K562 (cell line): ENCODE data around the gene HDAC9. TPM values are rescaled to one million over a fixed set of nuclear protein-coding genes. Genes with fewer than 3 reads are reported as not detected.

Source experiments
- ATAC-seq: fragments of 200-7000 bp; cut with Tn5 transposase; 3 replicates; pipeline ENCODE4 v1.9.1; 2020; ENCODE audit warnings: moderate library complexity
- BruUV-seq: library from RNA; stranded (reverse); fragments of 400-500 nt; replicated peaks from 2 replicates; lab custom pipeline; 2021; lab: Mats Ljungman, UMichigan
- CTCF ChIA-PET: fragments of 300-600 bp; formaldehyde crosslinking; extraction: SDS; loops from one replicate; lab custom pipeline; 2021; ENCODE audit warnings: low intra/inter-chr PET ratio; lab: Yijun Ruan, JAX
- POLR2A ChIA-PET: fragments of 300-600, 350-650 bp; sonication (Branson Sonifier 250); formaldehyde crosslinking; extraction: SDS; loops from one replicate; lab custom pipeline; 2021; ENCODE audit warnings: antibody characterized with exemption, inconsistent platforms; lab: Yijun Ruan, JAX
- DNase-seq, 4 experiments: peaks; one replicate each; pipeline versions ENCODE4 v3.0.0 to v3.0.0-alpha.2; 2011 to 2018; ENCODE audit warnings: low spot score in 3 of 4, mixed read lengths in 3 of 4; ENCODE audit errors: extremely low read depth in 1 of 4
- FAIRE-seq: peaks from 2 replicates; lab custom pipeline; 2011; peaks lifted over from hg19 to GRCh38; lab: Jason Lieb, UNC
- H2AFZ ChIP-seq: 2 replicates; pipeline ENCODE4 v1.6.0; 2011; ENCODE audit warnings: low read depth, low read length, control low read depth, inconsistent platforms
- H3K27ac ChIP-seq: fragments of 200-600 bp; 3 replicates; pipeline ENCODE4 v1.8.0; 2011; ENCODE audit warnings: low read depth, mild to moderate bottlenecking, control low read depth, inconsistent platforms, low read length, moderate library complexity, mixed read lengths; ENCODE audit errors: extremely low read depth
- H3K27me3 ChIP-seq, 2 experiments: fragments of 300-600 bp in 1 of 2; 2 replicates in 1 of 2; 3 replicates in 1 of 2; pipeline versions ENCODE4 v1.6.0 to v1.8.0; 2011; ENCODE audit warnings: inconsistent platforms in 2 of 2, low read length in 2 of 2, mild to moderate bottlenecking in 1 of 2, mixed read lengths in 1 of 2, moderate library complexity in 1 of 2; ENCODE audit not compliant: control insufficient read depth in 2 of 2, insufficient read depth in 2 of 2
- H3K36me3 ChIP-seq: fragments of 300-600 bp; 3 replicates; pipeline ENCODE4 v1.8.0; 2011; ENCODE audit warnings: mild to moderate bottlenecking, low read length, inconsistent platforms; ENCODE audit not compliant: control insufficient read depth, insufficient read depth
- H3K4me1 ChIP-seq, 2 experiments: fragments of 200-600 bp in 1 of 2; replicated peaks in 1 of 2; 2 replicates in 1 of 2; 3 replicates in 1 of 2; pipeline versions ENCODE4 v1.5.1 to v1.8.0; 2011; ENCODE audit warnings: inconsistent platforms in 2 of 2, low read length in 2 of 2, mild to moderate bottlenecking in 1 of 2, mixed read lengths in 1 of 2, moderate library complexity in 1 of 2; ENCODE audit not compliant: control insufficient read depth in 2 of 2, insufficient read depth in 2 of 2
- H3K4me2 ChIP-seq: 2 replicates; pipeline ENCODE4 v1.6.1; 2011; ENCODE audit warnings: low read length, control low read depth, inconsistent platforms, mixed read lengths; ENCODE audit not compliant: insufficient read depth
- H3K4me3 ChIP-seq: fragments of 200-600 bp; sonication (generic), shearing (Covaris generic); 2 replicates; pipeline ENCODE4 v1.5.1; 2016; ENCODE audit warnings: control low read depth, inconsistent platforms
- H3K79me2 ChIP-seq: fragments of 200-600 bp; 3 replicates; pipeline ENCODE4 v1.8.0; 2011; ENCODE audit warnings: low read length, inconsistent platforms; ENCODE audit not compliant: control insufficient read depth, insufficient read depth
- H3K9ac ChIP-seq, 2 experiments: 2 replicates each; pipeline versions ENCODE4 v1.6.0 to v1.6.1; 2011; ENCODE audit warnings: low read depth in 2 of 2, low read length in 2 of 2, control low read depth in 1 of 2, inconsistent platforms in 1 of 2, mild to moderate bottlenecking in 1 of 2, mixed read lengths in 1 of 2; ENCODE audit not compliant: insufficient read depth in 1 of 2
- H3K9me1 ChIP-seq: one replicate; pipeline ENCODE4 v1.6.0; 2011; ENCODE audit warnings: inconsistent platforms, mild to moderate bottlenecking, low read length, moderate library complexity; ENCODE audit not compliant: control insufficient read depth, insufficient read depth
- H3K9me3 ChIP-seq: replicated peaks from 2 replicates; pipeline ENCODE4 v1.5.1; 2011; ENCODE audit warnings: low read depth, low read length, inconsistent platforms; ENCODE audit not compliant: control insufficient read depth, insufficient read depth
- H4K20me1 ChIP-seq: replicated peaks from 2 replicates; pipeline ENCODE4 v1.6.1; 2011; ENCODE audit warnings: low read length, inconsistent platforms, mixed read lengths; ENCODE audit not compliant: control insufficient read depth, insufficient read depth
- CHD1 ChIP-seq: fragments of 200-600 bp; sonication (generic); IDR thresholded peaks from one replicate; pipeline ENCODE4 v1.6.1; 2012; ENCODE audit warnings: mild to moderate bottlenecking, moderate library complexity, low read length, inconsistent platforms
- FOSL1 ChIP-seq: fragments of 200-800 bp; sonication (Bioruptor generic); conservative IDR thresholded peaks from 2 replicates; pipeline ENCODE4 v1.6.1; 2016; ENCODE audit warnings: missing genetic modification characterization, missing compliant biosample characterization
- ILK ChIP-seq: fragments of 450-650 bp; IDR thresholded peaks from 2 replicates; pipeline ENCODE4 v1.6.1; 2016; ENCODE audit warnings: missing genetic modification characterization, low read depth, mild to moderate bottlenecking, missing compliant biosample characterization, moderate library complexity, borderline replicate concordance
- NFATC3 ChIP-seq: fragments of 450-650 bp; IDR thresholded peaks from 2 replicates; pipeline ENCODE4 v1.6.1; 2017; ENCODE audit warnings: mild to moderate bottlenecking
- POLR2H ChIP-seq: IDR thresholded peaks from 2 replicates; pipeline ENCODE4 v1.6.1; 2016; ENCODE audit warnings: missing genetic modification characterization, low read depth, mild to moderate bottlenecking, control low read depth, missing compliant biosample characterization, moderate library complexity
- SIRT6 ChIP-seq: IDR thresholded peaks from one replicate; pipeline ENCODE4 v1.6.1; 2012; ENCODE audit warnings: low read depth, mild to moderate bottlenecking, control low read depth, inconsistent platforms, low read length, moderate library complexity
- SOX6 ChIP-seq: fragments of 450-650 bp; IDR thresholded peaks from 2 replicates; pipeline ENCODE4 v1.6.1; 2014; ENCODE audit warnings: mild to moderate bottlenecking
- SRSF1 ChIP-seq: fragments of 200-400 bp; formaldehyde crosslinking; IDR thresholded peaks from 2 replicates; pipeline ENCODE4 v1.6.1; 2017; ENCODE audit warnings: mild to moderate bottlenecking, low read depth, low read length, moderate library complexity
- SRSF3 ChIP-seq: fragments of 200-400 bp; formaldehyde crosslinking; IDR thresholded peaks from 2 replicates; pipeline ENCODE4 v1.6.1; 2016; ENCODE audit warnings: mild to moderate bottlenecking, low read length, moderate library complexity; ENCODE audit not compliant: insufficient read depth
- ZBTB1 ChIP-seq: sonication (generic); formaldehyde crosslinking; IDR thresholded peaks from 2 replicates; pipeline ENCODE4 v1.8.1; 2023; ENCODE audit warnings: missing genetic modification reagents, low read depth, mild to moderate bottlenecking, borderline replicate concordance
- ZNF347 ChIP-seq: fragments of 450-650 bp; formaldehyde crosslinking; IDR thresholded peaks from 2 replicates; pipeline ENCODE4 v1.4.0; 2020; ENCODE audit warnings: low read depth, mild to moderate bottlenecking, moderate library complexity
- WGBS: fragments of 100-300 bp; shearing (Covaris generic); methylation state at CpG from one replicate; pipeline ENCODE4 v1.1.6; 2016; ENCODE audit warnings: low coverage, mixed read lengths; ENCODE audit not compliant: insufficient coverage; ENCODE audit errors: missing lambda C conversion rate; 5-methylcytosine and 5-hydroxymethylcytosine counted together
- in situ Hi-C: fragments of 300-500 bp; cut with MboI; formaldehyde crosslinking; loops from 4 replicates; pipeline ENCODE4 v1.15.0; 2018; ENCODE audit warnings: inconsistent platforms, mixed read lengths
- intact Hi-C: fragments of 100-400 bp; cut with micrococcal nuclease; formaldehyde crosslinking; loops from 2 replicates; pipeline ENCODE4 v1.14.2; 2022
- polyA plus RNA-seq, 8 experiments: library from polyadenylated mRNA; depleted of rRNA in 4 of 8; stranded (reverse) in 5 of 8; unstranded in 3 of 8; fragments of >200 nt; fragmentation: Nextera tagmentation in 2 of 8; fragmentation: Illumina TruSeq in 1 of 8; extraction: Ambion mirVana in 2 of 8; extraction: Trizol in 1 of 8; gene quantifications; 2 replicates each; pipeline versions ENCODE4 v1.2.1 to v1.2.3, GENCODE V29; 2011 to 2014; ENCODE audit warnings: inconsistent platforms in 1 of 8, missing spikeins in 1 of 8
- total RNA-seq, 7 experiments: library from RNA; depleted of rRNA in 6 of 7; stranded (reverse); fragments of >200 nt in 6 of 7; fragmentation: Illumina TruSeq in 2 of 7; extraction: Trizol in 2 of 7; gene quantifications; 2 replicates each; pipeline versions ENCODE4 v1.2.1 to v1.2.3, GENCODE V29; 2011 to 2021; ENCODE audit warnings: low replicate concordance in 1 of 7
- TF ChIP-seq, protein P1 (sequence below), 3 experiments: IDR thresholded peaks in 2 of 3; conservative IDR thresholded peaks in 1 of 3; 2 replicates each; pipeline ENCODE4 v1.5.1; 2011 to 2012; ENCODE audit warnings: low read length in 3 of 3, mild to moderate bottlenecking in 3 of 3, control low read depth in 2 of 3, improper control_type of control experiment in 1 of 3, inconsistent platforms in 1 of 3, low read depth in 1 of 3, mixed read lengths in 1 of 3, moderate library complexity in 1 of 3; ENCODE audit not compliant: insufficient read depth in 2 of 3
- TF ChIP-seq, protein P2 (sequence below): fragments of 250-450 bp; sonication (Bioruptor Pico); IDR thresholded peaks from 2 replicates; pipeline ENCODE4 v1.8.0; 2022; ENCODE audit warnings: moderate library complexity, mild to moderate bottlenecking, inconsistent platforms
- TF ChIP-seq, protein P3 (sequence below): IDR thresholded peaks from 3 replicates; pipeline ENCODE4 v1.6.1; 2011; ENCODE audit warnings: borderline replicate concordance, mild to moderate bottlenecking; ENCODE audit not compliant: insufficient read length, insufficient read depth
- TF ChIP-seq, protein P4 (sequence below), 2 experiments: fragments of 450-650 bp in 1 of 2; sonication (generic) in 1 of 2; formaldehyde crosslinking in 1 of 2; IDR thresholded peaks in 1 of 2; conservative IDR thresholded peaks in 1 of 2; 2 replicates each; pipeline versions ENCODE4 v1.6.1 to v1.8.1; 2016 to 2023; ENCODE audit warnings: mild to moderate bottlenecking in 2 of 2, moderate library complexity in 2 of 2, inconsistent platforms in 1 of 2, missing genetic modification reagents in 1 of 2
- TF ChIP-seq, protein P5 (sequence below): fragments of 250-450 bp; sonication (Bioruptor Pico); IDR thresholded peaks from 2 replicates; pipeline ENCODE4 v1.5.0; 2022; ENCODE audit warnings: mild to moderate bottlenecking

Gene HDAC9
- total and polyA plus RNA-seq, 9 of the 15 experiments (the other 6 are each of a cell fraction or from before 2014, with no cell fraction given) = 0.08 to 0.91 (median 0.33) TPM

DNA sequence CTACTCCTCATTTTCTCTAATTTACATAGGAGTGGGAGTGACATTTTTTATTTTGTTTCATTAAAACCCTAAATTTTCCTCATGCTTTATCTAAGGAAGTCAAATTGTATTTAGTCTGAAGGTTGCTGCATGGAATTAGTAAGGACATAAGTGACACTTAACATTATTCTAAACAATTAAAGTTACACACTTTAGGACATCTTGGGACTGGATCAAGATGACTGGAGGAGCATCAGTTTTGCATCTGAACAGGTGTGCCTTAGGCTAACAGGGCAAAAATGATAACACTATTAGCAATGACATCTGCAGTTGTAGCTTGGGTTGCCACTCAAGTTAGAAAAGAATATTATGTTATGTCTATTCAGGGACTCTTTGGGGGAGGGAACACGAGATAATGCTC lies 199.4 kb downstream of the HDAC9 start:
- WGBS = 0% methylated on average over 1 of the region's 1 CpG
- TF ChIP-seq ZBTB1 (no peak), FOSL1 (tag) (no peak), ZNF347 (CRISPR knock-in tag) (no peak), CHD1 (no peak), SIRT6 (no peak), NFATC3 (no peak), ILK (no peak), SOX6 (no peak), POLR2H (tag) (no peak), SRSF3 (no peak), SRSF1 (no peak)
- TF ChIP-seq, protein P1, sequence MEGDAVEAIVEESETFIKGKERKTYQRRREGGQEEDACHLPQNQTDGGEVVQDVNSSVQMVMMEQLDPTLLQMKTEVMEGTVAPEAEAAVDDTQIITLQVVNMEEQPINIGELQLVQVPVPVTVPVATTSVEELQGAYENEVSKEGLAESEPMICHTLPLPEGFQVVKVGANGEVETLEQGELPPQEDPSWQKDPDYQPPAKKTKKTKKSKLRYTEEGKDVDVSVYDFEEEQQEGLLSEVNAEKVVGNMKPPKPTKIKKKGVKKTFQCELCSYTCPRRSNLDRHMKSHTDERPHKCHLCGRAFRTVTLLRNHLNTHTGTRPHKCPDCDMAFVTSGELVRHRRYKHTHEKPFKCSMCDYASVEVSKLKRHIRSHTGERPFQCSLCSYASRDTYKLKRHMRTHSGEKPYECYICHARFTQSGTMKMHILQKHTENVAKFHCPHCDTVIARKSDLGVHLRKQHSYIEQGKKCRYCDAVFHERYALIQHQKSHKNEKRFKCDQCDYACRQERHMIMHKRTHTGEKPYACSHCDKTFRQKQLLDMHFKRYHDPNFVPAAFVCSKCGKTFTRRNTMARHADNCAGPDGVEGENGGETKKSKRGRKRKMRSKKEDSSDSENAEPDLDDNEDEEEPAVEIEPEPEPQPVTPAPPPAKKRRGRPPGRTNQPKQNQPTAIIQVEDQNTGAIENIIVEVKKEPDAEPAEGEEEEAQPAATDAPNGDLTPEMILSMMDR (IDR thresholded peaks at IDR 0.05 in 2 of 3, conservative IDR thresholded peaks at IDR 0.05 in 1 of 3; ENCODE audit: insufficient read depth in 2 of 3, low read depth in 1 of 3, low read length in 3 of 3) = no peak
- TF ChIP-seq, protein P2, sequence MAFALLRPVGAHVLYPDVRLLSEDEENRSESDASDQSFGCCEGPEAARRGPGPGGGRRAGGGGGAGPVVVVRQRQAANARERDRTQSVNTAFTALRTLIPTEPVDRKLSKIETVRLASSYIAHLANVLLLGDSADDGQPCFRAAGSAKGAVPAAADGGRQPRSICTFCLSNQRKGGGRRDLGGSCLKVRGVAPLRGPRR (CRISPR knock-in tag) = no peak
- TF ChIP-seq, protein P3, sequence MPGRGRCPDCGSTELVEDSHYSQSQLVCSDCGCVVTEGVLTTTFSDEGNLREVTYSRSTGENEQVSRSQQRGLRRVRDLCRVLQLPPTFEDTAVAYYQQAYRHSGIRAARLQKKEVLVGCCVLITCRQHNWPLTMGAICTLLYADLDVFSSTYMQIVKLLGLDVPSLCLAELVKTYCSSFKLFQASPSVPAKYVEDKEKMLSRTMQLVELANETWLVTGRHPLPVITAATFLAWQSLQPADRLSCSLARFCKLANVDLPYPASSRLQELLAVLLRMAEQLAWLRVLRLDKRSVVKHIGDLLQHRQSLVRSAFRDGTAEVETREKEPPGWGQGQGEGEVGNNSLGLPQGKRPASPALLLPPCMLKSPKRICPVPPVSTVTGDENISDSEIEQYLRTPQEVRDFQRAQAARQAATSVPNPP = no peak
- TF ChIP-seq, protein P4, sequence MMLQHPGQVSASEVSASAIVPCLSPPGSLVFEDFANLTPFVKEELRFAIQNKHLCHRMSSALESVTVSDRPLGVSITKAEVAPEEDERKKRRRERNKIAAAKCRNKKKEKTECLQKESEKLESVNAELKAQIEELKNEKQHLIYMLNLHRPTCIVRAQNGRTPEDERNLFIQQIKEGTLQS (IDR thresholded peaks at IDR 0.05) = no peak
- TF ChIP-seq, protein P4 (CRISPR knock-in tag; conservative IDR thresholded peaks at IDR 0.05) = no peak
- TF ChIP-seq, protein P5, sequence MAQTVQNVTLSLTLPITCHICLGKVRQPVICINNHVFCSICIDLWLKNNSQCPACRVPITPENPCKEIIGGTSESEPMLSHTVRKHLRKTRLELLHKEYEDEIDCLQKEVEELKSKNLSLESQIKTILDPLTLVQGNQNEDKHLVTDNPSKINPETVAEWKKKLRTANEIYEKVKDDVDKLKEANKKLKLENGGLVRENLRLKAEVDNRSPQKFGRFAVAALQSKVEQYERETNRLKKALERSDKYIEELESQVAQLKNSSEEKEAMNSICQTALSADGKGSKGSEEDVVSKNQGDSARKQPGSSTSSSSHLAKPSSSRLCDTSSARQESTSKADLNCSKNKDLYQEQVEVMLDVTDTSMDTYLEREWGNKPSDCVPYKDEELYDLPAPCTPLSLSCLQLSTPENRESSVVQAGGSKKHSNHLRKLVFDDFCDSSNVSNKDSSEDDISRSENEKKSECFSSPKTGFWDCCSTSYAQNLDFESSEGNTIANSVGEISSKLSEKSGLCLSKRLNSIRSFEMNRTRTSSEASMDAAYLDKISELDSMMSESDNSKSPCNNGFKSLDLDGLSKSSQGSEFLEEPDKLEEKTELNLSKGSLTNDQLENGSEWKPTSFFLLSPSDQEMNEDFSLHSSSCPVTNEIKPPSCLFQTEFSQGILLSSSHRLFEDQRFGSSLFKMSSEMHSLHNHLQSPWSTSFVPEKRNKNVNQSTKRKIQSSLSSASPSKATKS (CRISPR knock-in tag) = no peak

More for the DNA sequence above, 199.4 kb downstream of the HDAC9 start:
- Histone ChIP-seq H3K79me2 (no peaks in the 10 kb centered on the region), H3K27me3 (no peaks in the 10 kb centered on the region), H3K9me3 (no peaks in the 10 kb centered on the region), H3K4me2 (no peak overlapping the region), H3K36me3 (no peaks in the 10 kb centered on the region), H4K20me1 (no peaks in the 10 kb centered on the region), H3K4me3 (no peak overlapping the region), H3K27ac (no peak overlapping the region), H3K9me1 (no peaks in the 10 kb centered on the region), H3K4me1 (no peaks in the 10 kb centered on the region), H3K9ac (no peak overlapping the region), H2AFZ (no peak overlapping the region)
- DNase-seq (no peak), FAIRE-seq (no peak), ATAC-seq (no peak)
- intact Hi-C loops = no loop called here
- no TSS peak for BruUV-seq
- ChIA-PET POLR2A (no interaction called here), CTCF (no interaction called here)
- in situ Hi-C loops = no loop called here
